Measurements from ENCODE around the gene GDF7.

The GDF7 gene

GRCh38 chr2:20674309-20674965 lies 7.5 kb downstream of the GDF7 start:
- DNase-seq (ENCODE audit: low read depth): no peak

- DNase-seq (ENCODE audit: low read depth): no peak
These were observed 8.2 kb downstream of the GDF7 start for GRCh38 chr2:20674974-20675679.

- no peak for DNase-seq (ENCODE audit: low read depth)
These were observed 8.9 kb downstream of the GDF7 start for GRCh38 chr2:20675701-20676352.

DNA sequence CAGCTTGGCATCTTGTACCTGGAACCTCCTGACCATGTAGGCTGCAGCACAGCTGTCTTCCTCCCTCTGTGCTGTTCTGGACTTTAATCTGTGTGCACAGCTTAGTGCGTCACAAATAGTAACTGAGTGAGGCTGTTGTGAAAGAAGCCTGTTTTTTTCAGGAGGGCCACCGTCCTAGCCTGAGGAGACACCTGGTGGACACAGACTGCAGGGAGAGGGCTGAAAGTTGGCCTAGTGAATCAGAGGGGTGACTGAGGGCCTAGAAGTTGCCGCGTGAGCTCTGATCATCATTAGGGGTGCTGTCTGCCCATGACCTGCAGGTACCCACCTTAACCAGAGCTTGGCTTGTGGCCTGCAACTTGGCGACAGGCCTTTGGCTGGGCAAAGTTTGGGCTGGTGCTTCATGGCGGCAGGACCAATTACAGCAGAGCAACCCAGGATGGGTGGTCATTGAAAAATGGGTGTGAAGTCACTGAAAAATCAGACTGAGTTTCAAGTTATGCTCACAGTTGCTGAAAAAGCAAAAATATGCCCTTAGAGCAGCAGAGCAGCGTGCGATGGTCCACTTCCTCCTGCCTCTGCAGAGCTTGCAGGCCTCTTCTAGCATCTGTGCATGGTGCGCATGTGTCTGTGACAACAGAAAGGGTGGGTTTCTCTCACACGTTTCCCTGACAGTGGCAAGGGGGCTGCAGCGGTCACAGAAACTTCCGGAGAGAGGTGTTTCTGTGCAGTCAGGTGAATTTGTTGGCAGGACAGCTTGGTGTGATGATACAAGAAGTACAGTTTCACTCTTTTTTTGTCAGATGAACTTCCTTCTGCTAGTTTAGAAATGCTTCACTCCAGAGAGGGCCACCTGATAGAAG lies 9.6 kb downstream of the GDF7 start:
- no peak for DNase-seq (ENCODE audit: low read depth)

- DNase-seq (ENCODE audit: low read depth): no peak
These were observed 10.5 kb downstream of the GDF7 start for GRCh38 chr2:20677301-20678085.

- no peak for DNase-seq (ENCODE audit: low read depth)
These were observed 11.1 kb downstream of the GDF7 start for GRCh38 chr2:20678086-20678395.

GRCh38 chr2:20678780-20679179 lies 11.8 kb downstream of the GDF7 start:
- no peak for DNase-seq (ENCODE audit: low read depth)

DNA sequence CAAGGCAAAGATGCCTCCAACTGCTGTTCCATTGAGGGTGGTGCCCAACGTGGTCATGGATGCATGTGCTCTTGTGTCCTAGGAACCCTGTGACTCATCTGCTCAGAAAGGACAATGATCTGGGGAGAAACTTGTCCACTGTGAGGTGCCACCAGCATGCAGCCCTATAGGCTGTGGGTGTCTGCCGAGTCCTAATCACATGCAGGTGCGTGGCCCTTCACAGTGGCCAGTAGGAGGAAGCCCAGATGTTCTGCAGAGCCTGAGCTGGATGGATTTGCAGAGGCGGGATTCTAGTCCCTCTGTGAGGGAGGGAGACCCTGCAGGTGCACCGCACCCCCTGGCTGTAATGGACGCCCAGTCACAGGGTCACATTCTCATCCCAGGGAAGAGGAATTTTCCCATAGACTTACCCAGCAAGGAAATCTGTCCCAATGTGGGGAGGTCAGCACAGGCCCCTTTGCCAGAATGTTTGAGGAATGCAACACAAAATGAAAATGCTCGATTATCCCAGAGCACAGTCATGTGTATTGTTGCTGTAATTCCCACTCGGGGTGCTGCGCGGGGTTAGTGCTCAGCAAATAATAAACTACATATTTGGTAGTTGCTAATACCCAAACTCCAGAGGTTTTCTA lies 13.9 kb downstream of the GDF7 start:
- no peak for DNase-seq (ENCODE audit: low read depth)

- no peak for DNase-seq (ENCODE audit: low read depth)
These were observed 15.4 kb downstream of the GDF7 start for GRCh38 chr2:20682167-20682920.

DNA sequence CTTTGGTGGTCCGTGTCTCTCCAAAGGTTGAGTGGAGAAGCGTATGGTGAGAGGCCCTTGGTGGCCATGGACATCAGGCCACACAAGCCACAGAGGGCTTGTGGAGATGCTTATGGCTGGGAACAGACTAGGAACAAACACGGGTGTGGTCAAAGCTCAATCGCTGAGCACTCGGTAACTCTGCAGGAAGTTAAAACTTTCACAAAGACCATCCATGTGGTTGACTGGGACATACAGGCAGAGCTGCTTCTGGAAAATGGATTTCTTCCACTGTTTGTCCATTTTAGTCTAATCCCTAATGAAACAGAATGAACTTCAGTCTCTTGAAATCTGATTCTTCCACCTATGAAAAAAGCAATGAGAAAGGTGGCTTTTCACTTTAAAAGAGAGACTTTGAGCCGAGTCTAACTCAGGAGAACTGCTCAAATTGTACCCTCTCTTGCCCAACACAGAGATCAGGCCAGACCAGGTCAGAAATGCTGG lies 17.7 kb downstream of the GDF7 start:
- no peak for DNase-seq (ENCODE audit: low read depth)

GRCh38 chr2:20687260-20687832 lies 20.4 kb downstream of the GDF7 start:
- DNase-seq (ENCODE audit: low read depth): no peak

DNA sequence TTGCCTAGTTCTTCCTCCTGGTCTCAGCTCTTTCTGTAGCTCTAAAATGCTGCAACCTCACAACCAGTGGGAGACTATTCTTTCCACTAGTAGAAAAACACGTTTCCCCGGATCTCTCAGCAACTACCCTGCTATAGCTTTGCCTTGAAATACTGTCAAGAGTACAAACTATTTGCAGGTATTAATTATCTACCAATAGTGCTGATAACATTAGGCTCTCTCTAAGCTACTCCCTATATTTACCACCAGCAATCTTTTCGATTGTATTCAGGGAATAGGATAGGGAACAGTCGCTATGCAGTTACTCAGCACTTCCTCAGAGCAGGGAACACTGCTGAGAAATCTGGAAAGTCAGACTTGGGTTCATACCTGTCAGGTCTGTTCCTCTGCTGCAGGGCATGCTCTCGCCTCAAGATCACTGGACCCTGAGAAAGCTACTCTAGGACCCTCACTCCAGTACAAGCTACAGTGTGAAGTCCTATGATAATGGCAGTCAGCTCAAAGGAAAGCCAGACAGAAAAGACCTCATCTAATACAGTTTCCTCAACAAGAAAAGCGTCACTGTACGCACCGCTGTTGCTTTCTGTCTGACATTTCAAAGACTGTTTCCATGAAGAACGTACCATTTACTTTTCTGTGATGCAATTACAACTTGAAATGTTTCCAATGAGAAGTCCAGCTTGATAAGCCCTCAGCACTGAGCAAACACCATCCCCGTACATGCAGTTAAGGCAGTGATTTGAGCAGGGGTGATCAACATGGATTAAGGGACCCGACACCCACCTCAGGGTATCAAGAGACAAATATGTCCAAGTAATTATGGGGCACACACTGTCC lies 22.7 kb downstream of the GDF7 start:
- no peak for DNase-seq (ENCODE audit: low read depth)

- no peak for DNase-seq (ENCODE audit: low read depth)
These were observed 24.3 kb downstream of the GDF7 start for GRCh38 chr2:20691076-20691734.

- no peak for DNase-seq (ENCODE audit: low read depth)
These were observed 25.1 kb downstream of the GDF7 start for GRCh38 chr2:20692081-20692480.

- DNase-seq (ENCODE audit: low read depth): no peak
These were observed 26.4 kb downstream of the GDF7 start for GRCh38 chr2:20693317-20693716.

DNA sequence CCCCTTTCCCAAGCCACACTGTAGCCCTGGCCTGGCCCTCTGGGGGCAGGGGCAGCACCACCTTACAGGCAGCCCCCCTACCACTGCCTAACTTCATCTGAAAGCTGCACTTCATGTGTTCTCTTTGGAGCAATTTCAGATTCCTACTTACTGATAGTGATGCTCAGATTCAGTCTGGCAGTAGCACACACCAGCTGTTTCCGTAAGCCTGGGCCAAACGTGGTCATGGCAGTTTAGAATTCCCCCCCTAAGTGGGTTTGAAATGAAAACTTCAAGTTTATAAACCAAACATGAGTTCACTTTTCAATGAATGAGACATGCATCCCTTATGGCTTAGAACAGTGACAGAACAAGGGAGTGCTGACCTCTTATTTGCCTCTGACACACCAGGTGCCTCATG lies 29.4 kb downstream of the GDF7 start:
- DNase-seq (ENCODE audit: low read depth): no peak

GRCh38 chr2:20697322-20697934 lies 30.5 kb downstream of the GDF7 start:
- no peak for DNase-seq (ENCODE audit: low read depth)

All from activated T-helper 9 cell treated with anti-CD3 and anti-CD28 coated beads, Interleukin-2, amount 50 U/mL, for 16 hours (primary cell).